K562 (cell line): ENCODE measurements around the gene GUCY2C. TPM values are rescaled to one million over a fixed set of nuclear protein-coding genes. Genes with fewer than 3 reads are reported as not detected.

Source experiments
- ATAC-seq: fragments of 200-7000 bp; cut with Tn5 transposase; 3 replicates; pipeline ENCODE4 v1.9.1; 2020; ENCODE audit warnings: moderate library complexity
- BruUV-seq: library from RNA; stranded (reverse); fragments of 400-500 nt; replicated peaks from 2 replicates; lab custom pipeline; 2021; lab: Mats Ljungman, UMichigan
- CTCF ChIA-PET: fragments of 300-600 bp; formaldehyde crosslinking; extraction: SDS; loops from one replicate; lab custom pipeline; 2021; ENCODE audit warnings: low intra/inter-chr PET ratio; lab: Yijun Ruan, JAX
- POLR2A ChIA-PET: fragments of 300-600, 350-650 bp; sonication (Branson Sonifier 250); formaldehyde crosslinking; extraction: SDS; loops from one replicate; lab custom pipeline; 2021; ENCODE audit warnings: antibody characterized with exemption, inconsistent platforms; lab: Yijun Ruan, JAX
- DNase-seq, 4 experiments: peaks; one replicate each; pipeline versions ENCODE4 v3.0.0 to v3.0.0-alpha.2; 2011 to 2018; ENCODE audit warnings: low spot score in 3 of 4, mixed read lengths in 3 of 4; ENCODE audit errors: extremely low read depth in 1 of 4
- FAIRE-seq: peaks from 2 replicates; lab custom pipeline; 2011; peaks lifted over from hg19 to GRCh38; lab: Jason Lieb, UNC
- H2AFZ ChIP-seq: 2 replicates; pipeline ENCODE4 v1.6.0; 2011; ENCODE audit warnings: low read depth, low read length, control low read depth, inconsistent platforms
- H3K27ac ChIP-seq: fragments of 200-600 bp; 3 replicates; pipeline ENCODE4 v1.8.0; 2011; ENCODE audit warnings: low read depth, mild to moderate bottlenecking, control low read depth, inconsistent platforms, low read length, moderate library complexity, mixed read lengths; ENCODE audit errors: extremely low read depth
- H3K27me3 ChIP-seq, 2 experiments: fragments of 300-600 bp in 1 of 2; 2 replicates in 1 of 2; 3 replicates in 1 of 2; pipeline versions ENCODE4 v1.6.0 to v1.8.0; 2011; ENCODE audit warnings: inconsistent platforms in 2 of 2, low read length in 2 of 2, mild to moderate bottlenecking in 1 of 2, mixed read lengths in 1 of 2, moderate library complexity in 1 of 2; ENCODE audit not compliant: control insufficient read depth in 2 of 2, insufficient read depth in 2 of 2
- H3K36me3 ChIP-seq: fragments of 300-600 bp; 3 replicates; pipeline ENCODE4 v1.8.0; 2011; ENCODE audit warnings: mild to moderate bottlenecking, low read length, inconsistent platforms; ENCODE audit not compliant: control insufficient read depth, insufficient read depth
- H3K4me1 ChIP-seq, 2 experiments: fragments of 200-600 bp in 1 of 2; replicated peaks in 1 of 2; 2 replicates in 1 of 2; 3 replicates in 1 of 2; pipeline versions ENCODE4 v1.5.1 to v1.8.0; 2011; ENCODE audit warnings: inconsistent platforms in 2 of 2, low read length in 2 of 2, mild to moderate bottlenecking in 1 of 2, mixed read lengths in 1 of 2, moderate library complexity in 1 of 2; ENCODE audit not compliant: control insufficient read depth in 2 of 2, insufficient read depth in 2 of 2
- H3K4me2 ChIP-seq: 2 replicates; pipeline ENCODE4 v1.6.1; 2011; ENCODE audit warnings: low read length, control low read depth, inconsistent platforms, mixed read lengths; ENCODE audit not compliant: insufficient read depth
- H3K4me3 ChIP-seq: fragments of 200-600 bp; sonication (generic), shearing (Covaris generic); 2 replicates; pipeline ENCODE4 v1.5.1; 2016; ENCODE audit warnings: control low read depth, inconsistent platforms
- H3K79me2 ChIP-seq: fragments of 200-600 bp; 3 replicates; pipeline ENCODE4 v1.8.0; 2011; ENCODE audit warnings: low read length, inconsistent platforms; ENCODE audit not compliant: control insufficient read depth, insufficient read depth
- H3K9ac ChIP-seq, 2 experiments: 2 replicates each; pipeline versions ENCODE4 v1.6.0 to v1.6.1; 2011; ENCODE audit warnings: low read depth in 2 of 2, low read length in 2 of 2, control low read depth in 1 of 2, inconsistent platforms in 1 of 2, mild to moderate bottlenecking in 1 of 2, mixed read lengths in 1 of 2; ENCODE audit not compliant: insufficient read depth in 1 of 2
- H3K9me1 ChIP-seq: one replicate; pipeline ENCODE4 v1.6.0; 2011; ENCODE audit warnings: inconsistent platforms, mild to moderate bottlenecking, low read length, moderate library complexity; ENCODE audit not compliant: control insufficient read depth, insufficient read depth
- H3K9me3 ChIP-seq: replicated peaks from 2 replicates; pipeline ENCODE4 v1.5.1; 2011; ENCODE audit warnings: low read depth, low read length, inconsistent platforms; ENCODE audit not compliant: control insufficient read depth, insufficient read depth
- H4K20me1 ChIP-seq: replicated peaks from 2 replicates; pipeline ENCODE4 v1.6.1; 2011; ENCODE audit warnings: low read length, inconsistent platforms, mixed read lengths; ENCODE audit not compliant: control insufficient read depth, insufficient read depth
- CBX3 ChIP-seq, 2 experiments: IDR thresholded peaks; 1 replicate in 1 of 2; 2 replicates in 1 of 2; pipeline ENCODE4 v1.6.1; 2012; ENCODE audit warnings: inconsistent platforms in 2 of 2, low read length in 2 of 2, borderline replicate concordance in 1 of 2, control low read depth in 1 of 2
- CBX5 ChIP-seq: IDR thresholded peaks from 2 replicates; pipeline ENCODE4 v1.6.1; 2014; ENCODE audit warnings: low read depth, borderline replicate concordance
- CEBPB ChIP-seq: fragments of 450-650 bp; IDR thresholded peaks from 2 replicates; pipeline ENCODE4 v1.6.1; 2016; ENCODE audit warnings: missing genetic modification characterization, missing compliant biosample characterization
- CREB1 ChIP-seq, 2 experiments: sonication (generic) in 1 of 2; formaldehyde crosslinking in 1 of 2; IDR thresholded peaks; 2 replicates each; pipeline versions ENCODE4 v1.6.1 to v1.8.0; 2012 to 2022; ENCODE audit warnings: inconsistent platforms in 1 of 2, mild to moderate bottlenecking in 1 of 2, missing genetic modification reagents in 1 of 2, moderate library complexity in 1 of 2
- DDX20 ChIP-seq: fragments of 450-650 bp; IDR thresholded peaks from 2 replicates; pipeline ENCODE4 v1.6.1; 2016; ENCODE audit warnings: missing genetic modification characterization, low read depth, mild to moderate bottlenecking, missing compliant biosample characterization, moderate library complexity
- EHMT2 ChIP-seq: fragments of 450-650 bp; IDR thresholded peaks from 2 replicates; pipeline ENCODE4 v1.6.1; 2018; ENCODE audit warnings: antibody characterized with exemption
- NFE2L1 ChIP-seq: fragments of 450-650 bp; IDR thresholded peaks from 2 replicates; pipeline ENCODE4 v1.6.1; 2016; ENCODE audit warnings: missing genetic modification characterization, low read depth, mild to moderate bottlenecking, missing compliant biosample characterization, moderate library complexity, borderline replicate concordance
- NR3C1 ChIP-seq: sonication (generic); formaldehyde crosslinking; IDR thresholded peaks from 2 replicates; pipeline ENCODE4 v1.8.1; 2022; ENCODE audit warnings: missing genetic modification reagents
- PURB ChIP-seq: sonication (generic); formaldehyde crosslinking; IDR thresholded peaks from 2 replicates; pipeline ENCODE4 v1.9.0; 2021; ENCODE audit warnings: low read depth, mild to moderate bottlenecking, missing genetic modification reagents
- RFX7 ChIP-seq: fragments of 250-450 bp; sonication (Bioruptor Pico); IDR thresholded peaks from 2 replicates; pipeline ENCODE4 v1.5.1; 2021; ENCODE audit warnings: mild to moderate bottlenecking
- SLC30A9 ChIP-seq: fragments of 250-450 bp; sonication (Bioruptor Pico); IDR thresholded peaks from 2 replicates; pipeline ENCODE4 v1.8.0; 2022; ENCODE audit warnings: mild to moderate bottlenecking, moderate library complexity
- SMARCA5 ChIP-seq: fragments of 450-650 bp; IDR thresholded peaks from 2 replicates; pipeline ENCODE4 v1.6.1; 2016
- SNIP1 ChIP-seq: fragments of 450-650 bp; IDR thresholded peaks from 2 replicates; pipeline ENCODE4 v1.7.1; 2017; ENCODE audit warnings: low read depth, mild to moderate bottlenecking
- TCF7 ChIP-seq: sonication (generic); IDR thresholded peaks from 2 replicates; pipeline ENCODE4 v1.6.1; 2016; ENCODE audit warnings: antibody characterized with exemption, borderline replicate concordance
- THRAP3 ChIP-seq: fragments of 450-650 bp; IDR thresholded peaks from 2 replicates; pipeline ENCODE4 v1.6.1; 2016; ENCODE audit warnings: mild to moderate bottlenecking, inconsistent platforms, borderline replicate concordance
- TRIM24 ChIP-seq, 2 experiments: fragments of 450-650 bp; IDR thresholded peaks; 2 replicates each; pipeline ENCODE4 v1.6.1; 2016
- TRIM28 ChIP-seq: fragments of 450-650 bp; IDR thresholded peaks from 2 replicates; pipeline ENCODE4 v1.6.1; 2017
- ZNF175 ChIP-seq: fragments of 200-800 bp; sonication (Bioruptor generic); IDR thresholded peaks from 2 replicates; pipeline ENCODE4 v1.6.1; 2016; ENCODE audit warnings: low read depth, mild to moderate bottlenecking, missing genetic modification characterization, missing compliant biosample characterization
- ZNF184 ChIP-seq: sonication (generic); formaldehyde crosslinking; IDR thresholded peaks from 2 replicates; pipeline ENCODE4 v1.5.0; 2020; ENCODE audit warnings: missing genetic modification reagents
- WGBS: fragments of 100-300 bp; shearing (Covaris generic); methylation state at CpG from one replicate; pipeline ENCODE4 v1.1.6; 2016; ENCODE audit warnings: low coverage, mixed read lengths; ENCODE audit not compliant: insufficient coverage; ENCODE audit errors: missing lambda C conversion rate; 5-methylcytosine and 5-hydroxymethylcytosine counted together
- in situ Hi-C: fragments of 300-500 bp; cut with MboI; formaldehyde crosslinking; loops from 4 replicates; pipeline ENCODE4 v1.15.0; 2018; ENCODE audit warnings: inconsistent platforms, mixed read lengths
- intact Hi-C: fragments of 100-400 bp; cut with micrococcal nuclease; formaldehyde crosslinking; loops from 2 replicates; pipeline ENCODE4 v1.14.2; 2022
- polyA plus RNA-seq, 8 experiments: library from polyadenylated mRNA; depleted of rRNA in 4 of 8; stranded (reverse) in 5 of 8; unstranded in 3 of 8; fragments of >200 nt; fragmentation: Nextera tagmentation in 2 of 8; fragmentation: Illumina TruSeq in 1 of 8; extraction: Ambion mirVana in 2 of 8; extraction: Trizol in 1 of 8; gene quantifications; 2 replicates each; pipeline versions ENCODE4 v1.2.1 to v1.2.3, GENCODE V29; 2011 to 2014; ENCODE audit warnings: inconsistent platforms in 1 of 8, missing spikeins in 1 of 8
- total RNA-seq, 7 experiments: library from RNA; depleted of rRNA in 6 of 7; stranded (reverse); fragments of >200 nt in 6 of 7; fragmentation: Illumina TruSeq in 2 of 7; extraction: Trizol in 2 of 7; gene quantifications; 2 replicates each; pipeline versions ENCODE4 v1.2.1 to v1.2.3, GENCODE V29; 2011 to 2021; ENCODE audit warnings: low replicate concordance in 1 of 7
- TF ChIP-seq, protein P1 (sequence below): fragments of 450-650 bp; IDR thresholded peaks from 2 replicates; pipeline ENCODE4 v1.6.1; 2016; ENCODE audit warnings: missing biosample characterization, missing genetic modification characterization
- TF ChIP-seq, protein P2 (sequence below): IDR thresholded peaks from 3 replicates; pipeline ENCODE4 v1.6.1; 2011; ENCODE audit warnings: borderline replicate concordance, mild to moderate bottlenecking; ENCODE audit not compliant: insufficient read length, insufficient read depth

GUCY2C gene
- total and polyA plus RNA-seq, 9 of the 15 experiments (the other 6 are each of a cell fraction or from before 2014, with no cell fraction given) = 0.01 to 0.05 (median 0.04) TPM; not detected in 6

DNA sequence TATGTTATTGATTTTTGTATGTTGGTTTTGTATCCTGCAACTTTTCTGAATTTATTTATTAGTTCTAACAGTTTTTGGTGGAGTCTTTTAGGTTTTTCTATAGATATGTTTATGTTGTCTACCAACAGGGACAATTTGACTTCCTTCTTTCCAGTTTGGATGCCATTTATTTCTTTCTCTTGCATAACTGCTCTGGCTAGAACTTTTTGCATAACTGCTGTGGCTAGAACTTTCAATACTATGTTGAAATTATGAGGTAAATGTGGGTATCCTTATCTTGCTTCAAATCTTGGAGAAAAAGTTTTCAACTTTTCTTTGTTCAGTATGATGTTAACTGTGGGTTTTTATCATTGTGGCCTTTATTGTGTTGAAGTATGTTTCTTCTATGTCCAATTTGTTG is 88.8 kb downstream of the GUCY2C start (continued):
- no peak for TF ChIP-seq ZNF175 (CRISPR knock-in tag)

DNA sequence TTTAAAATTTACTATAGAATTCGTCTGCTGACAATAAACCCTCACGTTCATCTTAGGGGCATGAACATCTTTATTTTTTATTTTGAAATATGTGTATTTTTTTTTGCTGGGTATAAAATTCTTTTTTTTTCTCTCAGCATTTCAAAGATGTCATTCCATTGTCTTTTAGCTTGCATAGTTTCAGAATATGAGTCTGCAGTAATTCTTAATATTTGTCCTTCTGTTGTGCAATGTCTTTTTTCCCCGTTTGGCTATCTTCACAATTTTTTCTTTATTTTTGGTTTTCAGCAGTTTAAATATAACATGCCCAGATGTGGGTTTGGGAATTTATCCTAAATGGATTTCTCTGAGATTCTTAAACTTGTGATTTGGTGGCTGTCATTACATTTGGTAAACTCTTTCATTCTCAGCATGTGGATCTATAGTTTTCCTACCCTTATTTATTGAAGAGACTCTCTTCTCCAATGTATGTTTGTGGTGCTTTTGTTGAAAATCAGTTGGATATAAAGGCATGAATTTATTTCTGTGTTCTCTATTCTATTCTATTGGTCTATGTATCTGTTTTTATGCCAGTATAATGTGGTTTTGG is 90.9 kb downstream of the GUCY2C start:
- Histone ChIP-seq H2AFZ (no peak overlapping the region), H3K27me3 (no peaks in the 10 kb centered on the region), H3K9me3 (no peaks in the 10 kb centered on the region), H3K4me3 (no peak overlapping the region), H3K4me2 (no peak overlapping the region), H3K27ac (no peak overlapping the region), H3K36me3 (no peaks in the 10 kb centered on the region), H3K9ac (no peak overlapping the region), H3K79me2 (no peaks in the 10 kb centered on the region), H4K20me1 (no peaks in the 10 kb centered on the region), H3K4me1 (no peaks in the 10 kb centered on the region), H3K9me1 (no peaks in the 10 kb centered on the region)
- in situ Hi-C loops = no loop called here
- intact Hi-C loops = no loop called here
- ATAC-seq (no peak), FAIRE-seq (no peak), DNase-seq (no peak)
- no TSS peak for BruUV-seq
- POLR2A ChIA-PET = interaction anchor here (0.6 kb wide), 1 partner anchor 91 kb away, joined by 4 read pairs; no protein-coding TSS in a partner anchor
- CTCF ChIA-PET = no interaction called here
- WGBS = 0% methylated on average over 3 of the region's 3 CpGs
- TF ChIP-seq CREB1 (IDR thresholded peaks at IDR 0.05) (no peak), CREB1 (CRISPR knock-in tag; IDR thresholded peaks at IDR 0.05) (no peak), EHMT2 (0 out of 2 replicates have a peak, but pooled peaks have one; percentile 15), TRIM24 (IDR thresholded peaks at IDR 0.05) (peak; percentile 88 to 91), SMARCA5 (no peak), THRAP3 (no peak), NFE2L1 (tag) (no peak), TCF7 (no peak), CBX5 (0 out of 2 replicates have a peak, but pooled peaks have one; percentile 61), ZNF184 (CRISPR knock-in tag) (no peak), TRIM28 (peak; percentile 91), RFX7 (no peak), PURB (CRISPR knock-in tag) (no peak), NR3C1 (CRISPR knock-in tag) (no peak), DDX20 (no peak), SNIP1 (no peak), CEBPB (tag) (peak; percentile 91), SLC30A9 (no peak), CBX3 (IDR thresholded peaks at IDR 0.05; ENCODE audit: borderline replicate concordance in 1 of 2, low read length in 2 of 2) (peak in 1 of 2 experiments; percentile 80; a peak in 2 of 3 replicates)
- TF ChIP-seq, protein P1, sequence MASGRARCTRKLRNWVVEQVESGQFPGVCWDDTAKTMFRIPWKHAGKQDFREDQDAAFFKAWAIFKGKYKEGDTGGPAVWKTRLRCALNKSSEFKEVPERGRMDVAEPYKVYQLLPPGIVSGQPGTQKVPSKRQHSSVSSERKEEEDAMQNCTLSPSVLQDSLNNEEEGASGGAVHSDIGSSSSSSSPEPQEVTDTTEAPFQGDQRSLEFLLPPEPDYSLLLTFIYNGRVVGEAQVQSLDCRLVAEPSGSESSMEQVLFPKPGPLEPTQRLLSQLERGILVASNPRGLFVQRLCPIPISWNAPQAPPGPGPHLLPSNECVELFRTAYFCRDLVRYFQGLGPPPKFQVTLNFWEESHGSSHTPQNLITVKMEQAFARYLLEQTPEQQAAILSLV (tag) = peak; percentile 40; the same call in 1 of the 2 replicates
- TF ChIP-seq, protein P2, sequence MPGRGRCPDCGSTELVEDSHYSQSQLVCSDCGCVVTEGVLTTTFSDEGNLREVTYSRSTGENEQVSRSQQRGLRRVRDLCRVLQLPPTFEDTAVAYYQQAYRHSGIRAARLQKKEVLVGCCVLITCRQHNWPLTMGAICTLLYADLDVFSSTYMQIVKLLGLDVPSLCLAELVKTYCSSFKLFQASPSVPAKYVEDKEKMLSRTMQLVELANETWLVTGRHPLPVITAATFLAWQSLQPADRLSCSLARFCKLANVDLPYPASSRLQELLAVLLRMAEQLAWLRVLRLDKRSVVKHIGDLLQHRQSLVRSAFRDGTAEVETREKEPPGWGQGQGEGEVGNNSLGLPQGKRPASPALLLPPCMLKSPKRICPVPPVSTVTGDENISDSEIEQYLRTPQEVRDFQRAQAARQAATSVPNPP = no peak
